Measurements from ENCODE around the gene JUNB. TPM values are rescaled to one million over a fixed set of nuclear protein-coding genes. Genes with fewer than 3 reads are reported as not detected.
A peak's percentile ranks its signal among the peaks of the same experiment; 100 is the strongest.

JUNB gene
- total RNA-seq, 1 experiment from 2014 or later = 194 TPM

- no peak overlapping the region for H2AFZ ChIP-seq (ENCODE audit: low read depth, low read length, poor library complexity, severe bottlenecking)
- H4K20me1 ChIP-seq (ENCODE audit: insufficient read depth) = no peaks in the 10 kb centered on the region
- H3K27me3 ChIP-seq (ENCODE audit: insufficient read depth, low read length) = no peaks in the 10 kb centered on the region
- intact Hi-C loops (cut with micrococcal nuclease) = no loop called here
- no TSS peak for BruUV-seq (replicated peaks)
- H3K9ac ChIP-seq (ENCODE audit: low read length) = no peak overlapping the region
- ATAC-seq = 0 out of 2 replicates have a peak, but pooled peaks have one; percentile 6
- no peaks in the 10 kb centered on the region for H3K9me2 ChIP-seq (ENCODE audit: insufficient read depth)
- no peak overlapping the region for H3K4me3 ChIP-seq (replicated peaks in 1 of 2; ENCODE audit: low read depth in 1 of 2, low read length in 2 of 2)
- no peaks in the 10 kb centered on the region for H3K9me3 ChIP-seq (ENCODE audit: control insufficient read depth in 1 of 2, insufficient read depth in 1 of 2, low read depth in 1 of 2, low read length in 2 of 2)
- ChIA-PET CTCF (interaction anchor here (1.4 kb wide), 1 partner anchor 8 kb away, joined by 3 read pairs; no protein-coding TSS in a partner anchor), RAD21 (ENCODE audit: low non-redundant PET in 1 of 2, low total read pairs in 2 of 2, uncharacterized antibody in 2 of 2, unreplicated experiment in 2 of 2) (no interaction called here), POLR2A (no interaction called here)
- no peak for DNase-seq (ENCODE audit: low read depth, low spot score)
- no peak overlapping the region for H3K4me2 ChIP-seq (ENCODE audit: low read length)
- no peak overlapping the region for H3K27ac ChIP-seq (ENCODE audit: low read depth, low read length)
- peaks cover 3 to 22% of the 10 kb centered on the region in 2 experiments; a peak in 3 of 4 replicates for H3K36me3 ChIP-seq (ENCODE audit: control insufficient read depth in 1 of 2, insufficient read depth in 2 of 2, low read length in 2 of 2)
- no peaks in the 10 kb centered on the region; a peak in 1 of 4 replicates for H3K4me1 ChIP-seq (ENCODE audit: control insufficient read depth in 1 of 2, insufficient read depth in 2 of 2, low read length in 2 of 2)
- no peaks in the 10 kb centered on the region for H3K79me2 ChIP-seq (ENCODE audit: insufficient read depth, low read length)
- TF ChIP-seq RAD21 (IDR thresholded peaks at IDR 0.05; ENCODE audit: low read depth) (no peak), EZH2 (IDR thresholded peaks at IDR 0.05) (no peak), ZFX (IDR thresholded peaks at IDR 0.05) (no peak), FOSL1 (IDR thresholded peaks at IDR 0.05; ENCODE audit: low read depth) (no peak), POLR2AphosphoS5 (IDR thresholded peaks at IDR 0.05; ENCODE audit: low read depth, low read length) (no peak), ELF1 (IDR thresholded peaks at IDR 0.05; ENCODE audit: borderline replicate concordance, low read depth) (no peak), POLR2A (IDR thresholded peaks at IDR 0.05; ENCODE audit: borderline replicate concordance, extremely low read depth, insufficient read depth, insufficient read length) (no peak), EZH2phosphoT487 (IDR thresholded peaks at IDR 0.05; ENCODE audit: borderline replicate concordance) (no peak), YY1 (IDR thresholded peaks at IDR 0.05; ENCODE audit: extremely low read depth, insufficient replicate concordance, low read depth, low read length) (no peak), REST (IDR thresholded peaks at IDR 0.05; ENCODE audit: low read depth) (no peak), ZBTB33 (IDR thresholded peaks at IDR 0.05; ENCODE audit: extremely low read depth, insufficient replicate concordance, low read length) (no peak), CTCF (IDR thresholded peaks at IDR 0.05 in 2 of 3, conservative IDR thresholded peaks at IDR 0.05 in 1 of 3; ENCODE audit: borderline replicate concordance in 1 of 3, insufficient read depth in 1 of 3, low read depth in 2 of 3, low read length in 2 of 3) (no peak), SIN3A (IDR thresholded peaks at IDR 0.05; ENCODE audit: low read depth) (no peak), MAX (IDR thresholded peaks at IDR 0.05) (no peak), JUND (IDR thresholded peaks at IDR 0.05) (no peak), ZNF274 (IDR thresholded peaks at IDR 0.05; ENCODE audit: low read depth, low read length) (no peak)
Measured at GRCh38 chr19:12748489-12748888, 42.8 kb upstream of the JUNB start.
